ENCODE measurements around the gene TMEM238L.

TMEM238L gene

DNA sequence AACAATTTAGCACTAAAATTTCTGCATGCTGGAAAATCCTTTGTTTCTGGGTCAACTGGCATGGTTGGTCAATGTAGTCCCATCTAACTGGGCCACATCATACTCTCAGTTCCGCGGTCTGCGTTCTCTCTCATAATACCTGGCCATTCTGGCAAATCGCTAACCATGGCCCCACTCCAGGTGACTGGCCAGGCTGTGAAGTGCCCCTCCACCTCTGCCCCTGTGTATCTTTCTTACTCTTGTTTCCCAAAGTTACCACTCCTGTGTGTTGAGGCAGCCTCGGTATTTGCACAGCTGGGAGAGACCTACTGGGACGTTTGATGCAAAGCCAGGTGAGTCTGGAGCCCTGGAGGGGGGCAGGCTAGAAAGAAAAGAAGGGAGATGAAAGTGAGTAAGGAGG is 2.0 kb upstream of the TMEM238L start:
- Histone ChIP-seq H3K36me3 (ENCODE audit: insufficient read depth, low read length) (no peaks in the 10 kb centered on the region), H3K27me3 (ENCODE audit: insufficient read depth, low read length, poor library complexity, severe bottlenecking) (no peaks in the 10 kb centered on the region), H3F3A (ENCODE audit: low read depth) (no peaks in the 10 kb centered on the region), H4K20me1 (ENCODE audit: insufficient read depth, low read length, poor library complexity, severe bottlenecking) (no peaks in the 10 kb centered on the region), H3K9me2 (replicated peaks; ENCODE audit: low read depth, low read length) (no peaks in the 10 kb centered on the region), H3K79me2 (ENCODE audit: insufficient read depth, low read length) (no peaks in the 10 kb centered on the region), H3K9ac (ENCODE audit: low read depth, low read length, poor library complexity, severe bottlenecking) (no peak overlapping the region), H2AFZ (ENCODE audit: low read length) (no peak overlapping the region), H3K4me3 (ENCODE audit: low read length, poor library complexity, severe bottlenecking) (no peak overlapping the region), H3K9me3 (ENCODE audit: insufficient read depth, low read depth, low read length) (no peaks in the 10 kb centered on the region), H3K4me2 (ENCODE audit: low read depth, low read length, poor library complexity, severe bottlenecking) (no peak overlapping the region), H3K4me1 (ENCODE audit: insufficient read depth, low read length, poor library complexity, severe bottlenecking) (peaks cover 24% of the 10 kb centered on the region)
- TF ChIP-seq, protein P1, sequence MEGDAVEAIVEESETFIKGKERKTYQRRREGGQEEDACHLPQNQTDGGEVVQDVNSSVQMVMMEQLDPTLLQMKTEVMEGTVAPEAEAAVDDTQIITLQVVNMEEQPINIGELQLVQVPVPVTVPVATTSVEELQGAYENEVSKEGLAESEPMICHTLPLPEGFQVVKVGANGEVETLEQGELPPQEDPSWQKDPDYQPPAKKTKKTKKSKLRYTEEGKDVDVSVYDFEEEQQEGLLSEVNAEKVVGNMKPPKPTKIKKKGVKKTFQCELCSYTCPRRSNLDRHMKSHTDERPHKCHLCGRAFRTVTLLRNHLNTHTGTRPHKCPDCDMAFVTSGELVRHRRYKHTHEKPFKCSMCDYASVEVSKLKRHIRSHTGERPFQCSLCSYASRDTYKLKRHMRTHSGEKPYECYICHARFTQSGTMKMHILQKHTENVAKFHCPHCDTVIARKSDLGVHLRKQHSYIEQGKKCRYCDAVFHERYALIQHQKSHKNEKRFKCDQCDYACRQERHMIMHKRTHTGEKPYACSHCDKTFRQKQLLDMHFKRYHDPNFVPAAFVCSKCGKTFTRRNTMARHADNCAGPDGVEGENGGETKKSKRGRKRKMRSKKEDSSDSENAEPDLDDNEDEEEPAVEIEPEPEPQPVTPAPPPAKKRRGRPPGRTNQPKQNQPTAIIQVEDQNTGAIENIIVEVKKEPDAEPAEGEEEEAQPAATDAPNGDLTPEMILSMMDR (conservative IDR thresholded peaks at IDR 0.05; ENCODE audit: low read length) = no peak
- no peak for TF ChIP-seq EZH2phosphoT487 (IDR thresholded peaks at IDR 0.05; ENCODE audit: borderline replicate concordance)

DNA sequence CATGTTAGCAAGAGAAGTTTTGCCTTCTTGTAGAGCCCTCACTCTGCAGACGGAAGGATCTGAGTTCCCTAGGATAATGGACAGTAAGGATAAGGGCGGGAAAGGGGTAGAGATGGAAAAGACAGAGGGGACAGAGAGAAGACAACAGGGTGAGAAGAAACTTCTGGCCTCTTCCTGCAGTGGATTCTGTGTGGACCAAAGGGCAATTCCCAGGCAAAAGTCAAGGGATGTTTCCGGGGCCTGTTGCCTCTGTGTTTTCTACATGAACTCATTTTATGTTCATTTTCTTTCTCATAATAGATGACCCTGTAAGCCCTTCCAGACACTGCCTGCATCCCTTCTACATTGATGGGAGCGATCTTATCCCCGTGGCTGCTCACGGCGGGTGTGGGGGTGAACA is 647 bp upstream of the TMEM238L start:
- H2AFZ ChIP-seq (ENCODE audit: low read length) = no peak overlapping the region

DNA sequence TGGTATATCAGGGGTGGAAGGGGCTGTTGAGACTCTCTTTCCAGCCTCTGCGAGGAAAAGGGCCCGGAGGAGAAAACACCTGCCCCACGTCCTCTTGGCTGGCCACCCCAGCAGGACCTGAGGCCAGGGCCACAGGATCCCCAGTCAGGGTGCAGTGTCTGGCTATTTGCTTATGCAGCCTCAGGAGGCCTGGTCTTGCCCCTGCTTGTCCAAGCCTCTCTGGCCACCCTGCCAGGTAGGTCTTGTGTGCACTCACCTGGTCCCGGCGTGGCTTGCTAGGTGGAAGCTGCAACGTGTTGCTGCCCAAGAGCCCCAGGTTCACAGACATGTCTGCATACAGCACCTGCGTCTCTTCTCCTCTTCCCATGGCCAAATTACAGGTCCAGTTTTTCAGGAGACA is 549 bp downstream of the TMEM238L start:
- H3K36me3 ChIP-seq (ENCODE audit: insufficient read depth, low read length) = no peaks in the 10 kb centered on the region
- no peak overlapping the region for H2AFZ ChIP-seq (ENCODE audit: low read length)
- H3K9me2 ChIP-seq (replicated peaks; ENCODE audit: low read depth, low read length) = no peaks in the 10 kb centered on the region
- H3K27me3 ChIP-seq (ENCODE audit: insufficient read depth, low read length, poor library complexity, severe bottlenecking) = no peaks in the 10 kb centered on the region
- no peak overlapping the region for H3K9ac ChIP-seq (ENCODE audit: low read depth, low read length, poor library complexity, severe bottlenecking)
- no peak overlapping the region for H3K4me3 ChIP-seq (ENCODE audit: low read length, poor library complexity, severe bottlenecking)
- H4K20me1 ChIP-seq (ENCODE audit: insufficient read depth, low read length, poor library complexity, severe bottlenecking) = no peaks in the 10 kb centered on the region
- 0 out of 2 replicates have a peak, but pooled peaks cover 3% of the 10 kb centered on the region for H3F3A ChIP-seq (ENCODE audit: low read depth)
- peaks cover 49% of the 10 kb centered on the region for H3K4me1 ChIP-seq (ENCODE audit: insufficient read depth, low read length, poor library complexity, severe bottlenecking)
- no peak overlapping the region for H3K4me2 ChIP-seq (ENCODE audit: low read depth, low read length, poor library complexity, severe bottlenecking)
- H3K79me2 ChIP-seq (ENCODE audit: insufficient read depth, low read length) = no peaks in the 10 kb centered on the region
- no peak for TF ChIP-seq EZH2phosphoT487 (IDR thresholded peaks at IDR 0.05; ENCODE audit: borderline replicate concordance)
- no peaks in the 10 kb centered on the region for H3K9me3 ChIP-seq (ENCODE audit: insufficient read depth, low read depth, low read length)

More for the DNA sequence above, 647 bp upstream of the TMEM238L start:
- H3K9ac ChIP-seq (ENCODE audit: low read depth, low read length, poor library complexity, severe bottlenecking) = no peak overlapping the region
- no peaks in the 10 kb centered on the region for H3F3A ChIP-seq (ENCODE audit: low read depth)
- H3K36me3 ChIP-seq (ENCODE audit: insufficient read depth, low read length) = no peaks in the 10 kb centered on the region
- no peak overlapping the region for H3K4me3 ChIP-seq (ENCODE audit: low read length, poor library complexity, severe bottlenecking)
- H4K20me1 ChIP-seq (ENCODE audit: insufficient read depth, low read length, poor library complexity, severe bottlenecking) = no peaks in the 10 kb centered on the region
- TF ChIP-seq EZH2phosphoT487 (IDR thresholded peaks at IDR 0.05; ENCODE audit: borderline replicate concordance) = no peak
- TF ChIP-seq, protein P1 (conservative IDR thresholded peaks at IDR 0.05; ENCODE audit: low read length) = no peak
- no peaks in the 10 kb centered on the region for H3K9me2 ChIP-seq (replicated peaks; ENCODE audit: low read depth, low read length)
- H3K27me3 ChIP-seq (ENCODE audit: insufficient read depth, low read length, poor library complexity, severe bottlenecking) = no peaks in the 10 kb centered on the region
- no peaks in the 10 kb centered on the region for H3K9me3 ChIP-seq (ENCODE audit: insufficient read depth, low read depth, low read length)
- no peaks in the 10 kb centered on the region for H3K79me2 ChIP-seq (ENCODE audit: insufficient read depth, low read length)
- H3K4me2 ChIP-seq (ENCODE audit: low read depth, low read length, poor library complexity, severe bottlenecking) = no peak overlapping the region
- H3K4me1 ChIP-seq (ENCODE audit: insufficient read depth, low read length, poor library complexity, severe bottlenecking) = peaks cover 38% of the 10 kb centered on the region
